Neural crest cell (in vitro differentiated cells): ENCODE measurements around the gene OTOG. TPM values are rescaled to one million over a fixed set of nuclear protein-coding genes. Genes with fewer than 3 reads are reported as not detected.

ENCODE experiments used
- DNase-seq: peaks from one replicate; pipeline ENCODE4 v3.0.0; 2021; ENCODE audit warnings: low read depth, mixed read lengths, low spot score
- H3K27ac Mint-ChIP-seq: one replicate; pipeline ENCODE4 v1.8.0; 2021; ENCODE audit warnings: mild to moderate bottlenecking, mixed read lengths; ENCODE audit not compliant: unreplicated experiment
- H3K27me3 Mint-ChIP-seq: 2 replicates; pipeline ENCODE4 v1.8.0; 2021; ENCODE audit warnings: low read depth, mild to moderate bottlenecking, mixed read lengths
- H3K36me3 Mint-ChIP-seq: 2 replicates; pipeline ENCODE4 v1.8.0; 2021; ENCODE audit warnings: low read depth, mild to moderate bottlenecking, mixed read lengths
- H3K4me1 Mint-ChIP-seq: 2 replicates; pipeline ENCODE4 v1.8.0; 2021; ENCODE audit warnings: mixed read lengths
- H3K4me3 Mint-ChIP-seq: one replicate; pipeline ENCODE4 v1.8.0; 2021; ENCODE audit warnings: mild to moderate bottlenecking, mixed read lengths
- H3K9me3 Mint-ChIP-seq: 2 replicates; pipeline ENCODE4 v1.8.0; 2021; ENCODE audit warnings: mixed read lengths
- CTCF ChIP-seq: fragments of 200-600 bp; sonication (generic); conservative IDR thresholded peaks from 2 replicates; pipeline ENCODE4 v1.5.0; 2021; ENCODE audit warnings: antibody characterized with exemption, mild to moderate bottlenecking
- total RNA-seq: library from RNA; stranded (reverse); gene quantifications from 2 replicates; pipeline ENCODE4 v1.2.1, GENCODE V29; 2021

The OTOG gene
- total RNA-seq, 1 donor from 2014 or later: not detected

GRCh38 chr11:17691976-17692375, 144.9 kb downstream of the OTOG start:
- no peak overlapping the region for H3K27ac Mint-ChIP-seq
- peaks cover 5% of the 10 kb centered on the region for H3K4me1 Mint-ChIP-seq
- DNase-seq: no peak
- H3K27me3 Mint-ChIP-seq: peaks cover 38% of the 10 kb centered on the region
- H3K36me3 Mint-ChIP-seq: peaks cover 2% of the 10 kb centered on the region
- TF ChIP-seq CTCF: no peak
- no peak overlapping the region for H3K4me3 Mint-ChIP-seq
- no peaks in the 10 kb centered on the region for H3K9me3 Mint-ChIP-seq

- TF ChIP-seq CTCF: no peak
- no peak overlapping the region for H3K4me3 Mint-ChIP-seq
- H3K4me1 Mint-ChIP-seq: peaks cover 5% of the 10 kb centered on the region
- H3K36me3 Mint-ChIP-seq: peaks cover 2% of the 10 kb centered on the region
- H3K9me3 Mint-ChIP-seq: no peaks in the 10 kb centered on the region
- peaks cover 47% of the 10 kb centered on the region for H3K27me3 Mint-ChIP-seq
- DNase-seq: no peak
- H3K27ac Mint-ChIP-seq: no peak overlapping the region
These were observed 145.9 kb downstream of the OTOG start for GRCh38 chr11:17692931-17693330.

GRCh38 chr11:17693531-17693930, 146.5 kb downstream of the OTOG start:
- DNase-seq: no peak
- H3K36me3 Mint-ChIP-seq: peaks cover 2% of the 10 kb centered on the region
- H3K27ac Mint-ChIP-seq: no peak overlapping the region
- H3K9me3 Mint-ChIP-seq: no peaks in the 10 kb centered on the region
- TF ChIP-seq CTCF: no peak
- no peak overlapping the region for H3K4me3 Mint-ChIP-seq
- H3K4me1 Mint-ChIP-seq: peaks cover 5% of the 10 kb centered on the region
- peaks cover 52% of the 10 kb centered on the region for H3K27me3 Mint-ChIP-seq

- no peak overlapping the region for H3K27ac Mint-ChIP-seq
- peaks cover 53% of the 10 kb centered on the region for H3K27me3 Mint-ChIP-seq
- no peak overlapping the region for H3K4me3 Mint-ChIP-seq
- no peak for TF ChIP-seq CTCF
- peaks cover 5% of the 10 kb centered on the region for H3K4me1 Mint-ChIP-seq
- no peak for DNase-seq
- H3K36me3 Mint-ChIP-seq: peaks cover 2% of the 10 kb centered on the region
- no peaks in the 10 kb centered on the region for H3K9me3 Mint-ChIP-seq
These were observed 147.5 kb downstream of the OTOG start for GRCh38 chr11:17694494-17695110.

GRCh38 chr11:17695454-17696441, 148.7 kb downstream of the OTOG start:
- H3K4me3 Mint-ChIP-seq: no peak overlapping the region
- no peak for TF ChIP-seq CTCF
- H3K4me1 Mint-ChIP-seq: peaks cover 5% of the 10 kb centered on the region
- peaks cover 2% of the 10 kb centered on the region for H3K36me3 Mint-ChIP-seq
- peaks cover 53% of the 10 kb centered on the region for H3K27me3 Mint-ChIP-seq
- no peaks in the 10 kb centered on the region for H3K9me3 Mint-ChIP-seq
- H3K27ac Mint-ChIP-seq: no peak overlapping the region
- DNase-seq: no peak
